H1 (cell line): ENCODE measurements around the gene DOCK9. TPM values are rescaled to one million over a fixed set of nuclear protein-coding genes. Genes with fewer than 3 reads are reported as not detected.

Source experiments
- FOSL1 ChIP-seq: IDR thresholded peaks from 2 replicates; pipeline ENCODE4 v1.6.1; 2011; ENCODE audit warnings: mild to moderate bottlenecking, low read depth, low read length, moderate library complexity; ENCODE audit not compliant: insufficient read depth
- MAFK ChIP-seq: IDR thresholded peaks from 2 replicates; pipeline ENCODE4 v1.6.1; 2012; ENCODE audit warnings: low read depth, mild to moderate bottlenecking, improper control_type of control experiment, low read length
- POU5F1 ChIP-seq: IDR thresholded peaks from 2 replicates; pipeline ENCODE4 v1.6.1; 2011; ENCODE audit warnings: low read depth, mild to moderate bottlenecking, low read length, moderate library complexity
- RFX5 ChIP-seq: IDR thresholded peaks from 2 replicates; pipeline ENCODE4 v1.6.1; 2011; ENCODE audit warnings: low read depth, low read length, improper control_type of control experiment, borderline replicate concordance
- polyA plus RNA-seq, 7 experiments: library from polyadenylated mRNA; depleted of rRNA in 3 of 7; stranded (reverse) in 5 of 7; unstranded in 2 of 7; fragments of >200 nt in 5 of 7; fragments of 200-250 nt in 2 of 7; gene quantifications; 1 replicate in 5 of 7; 2 replicates in 1 of 7; 4 replicates in 1 of 7; pipeline versions ENCODE4 v1.2.1 to v1.2.3, GENCODE V29; 2011 to 2013; ENCODE audit warnings: missing spikeins in 2 of 7, mixed read lengths in 2 of 7
- total RNA-seq: library from RNA; stranded (reverse); fragmentation: NEBNext Ultra II Directional; extraction: Animal tissue kit (Norgen Biotek cat#: 25700); gene quantifications from 2 replicates; pipeline ENCODE4 v1.2.1, GENCODE V29; 2021
- TF ChIP-seq, protein P1 (sequence below), 3 experiments: IDR thresholded peaks; 1 replicate in 2 of 3; 2 replicates in 1 of 3; pipeline versions ENCODE4 v1.5.1 to v1.6.1; 2011; ENCODE audit warnings: low read length in 3 of 3, mild to moderate bottlenecking in 3 of 3, inconsistent platforms in 2 of 3, low read depth in 1 of 3, moderate library complexity in 1 of 3; ENCODE audit not compliant: insufficient read depth in 1 of 3; ENCODE audit errors: control extremely low read depth in 1 of 3
- TF ChIP-seq, protein P2 (sequence below): IDR thresholded peaks from 2 replicates; pipeline ENCODE4 v1.6.1; 2011; ENCODE audit warnings: low read depth, mild to moderate bottlenecking, low read length; ENCODE audit not compliant: insufficient read depth

DOCK9 gene
- total and polyA plus RNA-seq, 2 of the 8 experiments (the other 6 are each of a cell fraction or from before 2014, with no cell fraction given) = 21.6 to 31.5 TPM

DNA sequence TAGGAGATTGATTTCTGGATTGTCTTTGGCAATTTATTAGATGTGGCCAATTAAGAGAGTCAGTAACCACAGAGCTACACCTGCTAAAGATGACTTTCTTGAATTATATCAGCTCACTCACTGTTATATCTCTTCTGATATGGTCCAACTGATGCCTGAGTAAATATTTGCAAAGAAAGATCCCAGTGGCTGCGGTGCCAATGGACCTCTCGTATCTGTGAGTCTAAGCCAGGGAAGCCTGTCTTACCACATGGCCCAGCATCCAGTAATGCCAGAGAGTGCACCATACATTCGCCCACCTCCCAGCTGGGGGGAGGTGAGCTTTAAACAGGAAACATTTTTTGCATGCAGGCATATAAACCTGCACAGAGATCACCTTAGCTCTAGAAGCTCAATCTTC is 142.7 kb downstream of the DOCK9 start (continued):
- TF ChIP-seq FOSL1 (no peak), MAFK (no peak), RFX5 (no peak), POU5F1 (no peak)
- TF ChIP-seq, protein P1, sequence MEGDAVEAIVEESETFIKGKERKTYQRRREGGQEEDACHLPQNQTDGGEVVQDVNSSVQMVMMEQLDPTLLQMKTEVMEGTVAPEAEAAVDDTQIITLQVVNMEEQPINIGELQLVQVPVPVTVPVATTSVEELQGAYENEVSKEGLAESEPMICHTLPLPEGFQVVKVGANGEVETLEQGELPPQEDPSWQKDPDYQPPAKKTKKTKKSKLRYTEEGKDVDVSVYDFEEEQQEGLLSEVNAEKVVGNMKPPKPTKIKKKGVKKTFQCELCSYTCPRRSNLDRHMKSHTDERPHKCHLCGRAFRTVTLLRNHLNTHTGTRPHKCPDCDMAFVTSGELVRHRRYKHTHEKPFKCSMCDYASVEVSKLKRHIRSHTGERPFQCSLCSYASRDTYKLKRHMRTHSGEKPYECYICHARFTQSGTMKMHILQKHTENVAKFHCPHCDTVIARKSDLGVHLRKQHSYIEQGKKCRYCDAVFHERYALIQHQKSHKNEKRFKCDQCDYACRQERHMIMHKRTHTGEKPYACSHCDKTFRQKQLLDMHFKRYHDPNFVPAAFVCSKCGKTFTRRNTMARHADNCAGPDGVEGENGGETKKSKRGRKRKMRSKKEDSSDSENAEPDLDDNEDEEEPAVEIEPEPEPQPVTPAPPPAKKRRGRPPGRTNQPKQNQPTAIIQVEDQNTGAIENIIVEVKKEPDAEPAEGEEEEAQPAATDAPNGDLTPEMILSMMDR (IDR thresholded peaks at IDR 0.05; ENCODE audit: control extremely low read depth in 1 of 3, insufficient read depth in 1 of 3, low read depth in 1 of 3, low read length in 3 of 3) = no peak
- TF ChIP-seq, protein P2, sequence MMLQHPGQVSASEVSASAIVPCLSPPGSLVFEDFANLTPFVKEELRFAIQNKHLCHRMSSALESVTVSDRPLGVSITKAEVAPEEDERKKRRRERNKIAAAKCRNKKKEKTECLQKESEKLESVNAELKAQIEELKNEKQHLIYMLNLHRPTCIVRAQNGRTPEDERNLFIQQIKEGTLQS = no peak
